H1 (cell line): ENCODE data around the gene RGL2. TPM values are rescaled to one million over a fixed set of nuclear protein-coding genes. Genes with fewer than 3 reads are reported as not detected.

Source experiments
- CTCF ChIA-PET: fragments of 300-600 bp; sonication (Branson Sonifier 250); formaldehyde crosslinking; loops from one replicate; lab custom pipeline; 2021; ENCODE audit not compliant: partially characterized antibody; lab: Charles Lee
- POLR2A ChIA-PET: fragments of 300-600 bp; sonication (Branson Sonifier 250); formaldehyde crosslinking; loops from one replicate; lab custom pipeline; 2021; ENCODE audit warnings: inconsistent platforms; ENCODE audit not compliant: partially characterized antibody; lab: Charles Lee
- DNase-seq, 2 experiments: peaks; one replicate each; pipeline versions ENCODE4 v3.0.0 to v3.0.0-alpha.2; 2010 to 2022; ENCODE audit warnings: low spot score in 2 of 2, low read depth in 1 of 2, mixed read lengths in 1 of 2
- FAIRE-seq: peaks from 2 replicates; lab custom pipeline; 2011; peaks lifted over from hg19 to GRCh38; lab: Jason Lieb, UNC
- H2AFZ ChIP-seq: 2 replicates; pipeline ENCODE4 v1.8.1; 2012; ENCODE audit warnings: low read length, inconsistent platforms
- H2AK5ac ChIP-seq: 2 replicates; pipeline ENCODE4 v1.6.1; 2013; ENCODE audit warnings: low read depth, low read length
- H2BK120ac ChIP-seq: replicated peaks from 2 replicates; pipeline ENCODE3; 2013; ENCODE audit warnings: low read depth, low read length, inconsistent platforms
- H2BK12ac ChIP-seq: 2 replicates; pipeline ENCODE4 v1.6.1; 2013; ENCODE audit warnings: low read depth, low read length
- H2BK15ac ChIP-seq: 2 replicates; pipeline ENCODE4 v1.6.1; 2013; ENCODE audit warnings: low read length
- H2BK20ac ChIP-seq: 2 replicates; pipeline ENCODE4 v1.6.1; 2013; ENCODE audit warnings: low read length
- H2BK5ac ChIP-seq: 2 replicates; pipeline ENCODE4 v1.6.1; 2013; ENCODE audit warnings: low read depth, low read length
- H3K14ac ChIP-seq: 2 replicates; pipeline ENCODE4 v1.6.1; 2013; ENCODE audit warnings: inconsistent platforms; ENCODE audit not compliant: insufficient read length
- H3K18ac ChIP-seq: 2 replicates; pipeline ENCODE4 v1.6.1; 2013; ENCODE audit warnings: low read length; ENCODE audit errors: extremely low read depth
- H3K23ac ChIP-seq: 2 replicates; pipeline ENCODE4 v1.6.1; 2013; ENCODE audit warnings: inconsistent platforms; ENCODE audit not compliant: insufficient read length
- H3K23me2 ChIP-seq: 2 replicates; pipeline ENCODE4 v1.6.1; 2013; ENCODE audit warnings: low read depth, low read length
- H3K27ac ChIP-seq: 2 replicates; pipeline ENCODE4 v1.6.1; 2011; ENCODE audit warnings: low read depth, low read length, inconsistent platforms
- H3K27me3 ChIP-seq, 4 experiments: replicated peaks in 1 of 4; 1 replicate in 1 of 4; 2 replicates in 3 of 4; pipeline versions ENCODE4 v1.6.1 to v1.8.1; 2011 to 2013; ENCODE audit warnings: low read length in 3 of 4, mild to moderate bottlenecking in 3 of 4, inconsistent platforms in 2 of 4, mixed read lengths in 2 of 4, moderate library complexity in 1 of 4; ENCODE audit not compliant: control insufficient read depth in 3 of 4, insufficient read depth in 3 of 4; ENCODE audit errors: extremely low read depth in 1 of 4
- H3K36me3 ChIP-seq, 4 experiments: 2 replicates each; pipeline versions ENCODE4 v1.6.1 to v1.8.1; 2011 to 2013; ENCODE audit warnings: mild to moderate bottlenecking in 4 of 4, low read length in 3 of 4, moderate library complexity in 2 of 4, control low read depth in 1 of 4, inconsistent platforms in 1 of 4; ENCODE audit not compliant: insufficient read depth in 4 of 4, control insufficient read depth in 2 of 4
- H3K4ac ChIP-seq: replicated peaks from 2 replicates; pipeline ENCODE3; 2013; ENCODE audit warnings: low read length, low read depth, mixed read lengths, inconsistent platforms; ENCODE audit not compliant: insufficient read length
- H3K4me1 ChIP-seq, 4 experiments: replicated peaks in 1 of 4; 1 replicate in 1 of 4; 2 replicates in 3 of 4; pipeline versions ENCODE4 v1.6.1 to v1.8.1; 2011 to 2013; ENCODE audit warnings: low read length in 3 of 4, inconsistent platforms in 2 of 4, mixed read lengths in 1 of 4; ENCODE audit not compliant: insufficient read depth in 4 of 4, control insufficient read depth in 3 of 4
- H3K4me2 ChIP-seq, 2 experiments: 2 replicates each; pipeline versions ENCODE4 v1.6.1 to v1.8.1; 2011 to 2013; ENCODE audit warnings: low read depth in 2 of 2, low read length in 2 of 2, control low read depth in 1 of 2, inconsistent platforms in 1 of 2, mild to moderate bottlenecking in 1 of 2; ENCODE audit not compliant: insufficient read depth in 1 of 2
- H3K4me3 ChIP-seq, 4 experiments: fragments of 200-600, 300-600 bp in 1 of 4; sonication (generic), shearing (Covaris generic), sonication (Bioruptor Twin) in 1 of 4; 2 replicates each; pipeline versions ENCODE4 v1.5.1 to v1.8.1; 2011 to 2016; ENCODE audit warnings: low read length in 4 of 4, low read depth in 3 of 4, control low read depth in 2 of 4, inconsistent platforms in 2 of 4, mild to moderate bottlenecking in 2 of 4, mixed read lengths in 1 of 4, moderate library complexity in 1 of 4; ENCODE audit not compliant: insufficient read depth in 2 of 4; ENCODE audit errors: extremely low read depth in 1 of 4
- H3K56ac ChIP-seq: replicated peaks from 2 replicates; pipeline ENCODE3; 2013; ENCODE audit warnings: low read depth, mild to moderate bottlenecking, mixed read lengths, low read length, inconsistent platforms; ENCODE audit not compliant: insufficient read length
- H3K79me1 ChIP-seq: 2 replicates; pipeline ENCODE4 v1.6.1; 2013; ENCODE audit warnings: low read depth, low read length, control low read depth
- H3K79me2 ChIP-seq, 2 experiments: 2 replicates each; pipeline versions ENCODE4 v1.6.1 to v1.8.1; 2012 to 2013; ENCODE audit warnings: low read length in 2 of 2, mild to moderate bottlenecking in 2 of 2, inconsistent platforms in 1 of 2; ENCODE audit not compliant: insufficient read depth in 2 of 2, control insufficient read depth in 1 of 2
- H3K9ac ChIP-seq, 4 experiments: replicated peaks in 1 of 4; 1 replicate in 1 of 4; 2 replicates in 3 of 4; pipeline versions ENCODE4 v1.6.1 to v1.8.1; 2011 to 2013; ENCODE audit warnings: low read depth in 3 of 4, low read length in 3 of 4, control low read depth in 2 of 4, mild to moderate bottlenecking in 2 of 4, moderate library complexity in 2 of 4, inconsistent platforms in 1 of 4; ENCODE audit errors: extremely low read depth in 1 of 4
- H3K9me3 ChIP-seq, 2 experiments: 2 replicates each; pipeline versions ENCODE4 v1.6.1 to v1.8.1; 2012 to 2013; ENCODE audit warnings: mild to moderate bottlenecking in 2 of 2, moderate library complexity in 2 of 2, control low read depth in 1 of 2, inconsistent platforms in 1 of 2, low read depth in 1 of 2, low read length in 1 of 2, mixed read lengths in 1 of 2; ENCODE audit not compliant: insufficient read depth in 2 of 2
- H4K20me1 ChIP-seq, 2 experiments: replicated peaks in 1 of 2; 2 replicates each; pipeline versions ENCODE3 to v1.8.1; 2011 to 2013; ENCODE audit warnings: inconsistent platforms in 2 of 2, low read length in 2 of 2, mild to moderate bottlenecking in 1 of 2; ENCODE audit not compliant: insufficient read depth in 2 of 2, control insufficient read depth in 1 of 2
- H4K5ac ChIP-seq: 2 replicates; pipeline ENCODE4 v1.6.1; 2013; ENCODE audit warnings: low read length, low read depth, mixed read lengths, inconsistent platforms; ENCODE audit not compliant: insufficient read length
- H4K8ac ChIP-seq: 2 replicates; pipeline ENCODE4 v1.8.0; 2013; ENCODE audit warnings: mild to moderate bottlenecking, moderate library complexity, low read length, inconsistent platforms; ENCODE audit not compliant: insufficient read depth; ENCODE audit errors: extremely low read depth
- H4K91ac ChIP-seq: replicated peaks from 2 replicates; pipeline ENCODE3; 2013; ENCODE audit warnings: low read length, mixed read lengths, inconsistent platforms; ENCODE audit not compliant: insufficient read length
- WGBS, 2 experiments: shearing (Covaris generic) in 1 of 2; methylation state at CpG; one replicate each; pipeline versions ENCODE4 v1.1.6 to v1.1.7; 2013 to 2015; ENCODE audit warnings: low lambda C conversion rate in 2 of 2, mixed read lengths in 2 of 2, inconsistent platforms in 1 of 2, low coverage in 1 of 2, missing lambda C conversion rate in 1 of 2; ENCODE audit not compliant: insufficient replicate concordance in 2 of 2, insufficient coverage in 1 of 2, insufficient read length in 1 of 2; ENCODE audit errors: extremely low coverage in 1 of 2, missing lambda C conversion rate in 1 of 2; 5-methylcytosine and 5-hydroxymethylcytosine counted together
- polyA plus RNA-seq, 7 experiments: library from polyadenylated mRNA; depleted of rRNA in 3 of 7; stranded (reverse) in 5 of 7; unstranded in 2 of 7; fragments of >200 nt in 5 of 7; fragments of 200-250 nt in 2 of 7; gene quantifications; 1 replicate in 5 of 7; 2 replicates in 1 of 7; 4 replicates in 1 of 7; pipeline versions ENCODE4 v1.2.1 to v1.2.3, GENCODE V29; 2011 to 2013; ENCODE audit warnings: missing spikeins in 2 of 7, mixed read lengths in 2 of 7
- total RNA-seq: library from RNA; stranded (reverse); fragmentation: NEBNext Ultra II Directional; extraction: Animal tissue kit (Norgen Biotek cat#: 25700); gene quantifications from 2 replicates; pipeline ENCODE4 v1.2.1, GENCODE V29; 2021

Gene RGL2
- total and polyA plus RNA-seq, 2 of the 8 experiments (the other 6 are each of a cell fraction or from before 2014, with no cell fraction given) = 58.1 to 80.3 TPM

DNA sequence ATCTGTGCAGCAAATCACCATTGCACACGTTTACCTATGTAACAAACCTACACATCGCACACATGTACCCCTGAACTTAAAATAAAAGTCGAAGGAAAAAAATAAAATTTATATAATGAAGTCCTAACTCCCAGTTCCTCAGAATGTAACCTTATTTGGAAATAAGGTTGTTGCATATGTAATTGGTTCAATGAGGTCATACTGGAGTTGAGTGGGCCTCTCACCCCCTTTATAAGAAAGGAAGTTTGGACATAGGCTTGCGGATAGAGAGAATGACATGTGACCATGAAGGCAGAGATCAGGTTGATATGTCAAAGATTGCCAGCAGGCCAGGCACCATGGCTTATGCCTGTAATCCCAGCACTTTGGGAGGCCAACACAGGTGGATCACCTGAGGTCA, 34.9 kb upstream of the RGL2 start:
- 97% methylated on average over 4 of the region's 4 CpGs; no CpG with 5 or more reads in 1 of the 2 experiments for WGBS, 2 experiments
- CTCF ChIA-PET = interaction anchor here (1.1 to 4.4 kb wide), 3 partner anchors 11 to 41 kb away, joined by 3 to 22 read pairs (median 3); no protein-coding TSS in a partner anchor

More for the DNA sequence above, 34.9 kb upstream of the RGL2 start:
- Histone ChIP-seq H3K9ac (no peak overlapping the region), H4K20me1 (no peaks in the 10 kb centered on the region), H3K9me3 (no peaks in the 10 kb centered on the region), H2BK120ac (no peak overlapping the region), H3K18ac (no peak overlapping the region), H2BK5ac (no peak overlapping the region), H2BK15ac (no peak overlapping the region), H4K91ac (no peak overlapping the region), H3K4ac (no peak overlapping the region), H3K4me2 (no peak overlapping the region), H2BK20ac (no peak overlapping the region), H3K27ac (no peak overlapping the region), H3K79me1 (no peaks in the 10 kb centered on the region), H3K14ac (no peak overlapping the region), H3K36me3 (no peaks in the 10 kb centered on the region), H3K4me1 (no peaks in the 10 kb centered on the region), H2AFZ (no peak overlapping the region), H4K8ac (no peak overlapping the region), H3K27me3 (no peaks in the 10 kb centered on the region), H3K23me2 (no peaks in the 10 kb centered on the region), H3K23ac (no peak overlapping the region), H3K4me3 (no peak overlapping the region), H4K5ac (no peak overlapping the region), H2AK5ac (no peak overlapping the region), H2BK12ac (no peak overlapping the region), H3K79me2 (no peaks in the 10 kb centered on the region), H3K56ac (no peak overlapping the region)
- POLR2A ChIA-PET = interaction anchor here (0.7 kb wide), 1 partner anchor 11 kb away, joined by 3 read pairs; no protein-coding TSS in a partner anchor
- DNase-seq = no peak
- FAIRE-seq = no peak
